ENCODE measurements around the gene PHLDA2. TPM values are rescaled to one million over a fixed set of nuclear protein-coding genes. Genes with fewer than 3 reads are reported as not detected.

Gene PHLDA2
- total RNA-seq, 4 donors from 2014 or later, result 4.1 to 6.4 (median 4.9) TPM; not detected in 1

DNA sequence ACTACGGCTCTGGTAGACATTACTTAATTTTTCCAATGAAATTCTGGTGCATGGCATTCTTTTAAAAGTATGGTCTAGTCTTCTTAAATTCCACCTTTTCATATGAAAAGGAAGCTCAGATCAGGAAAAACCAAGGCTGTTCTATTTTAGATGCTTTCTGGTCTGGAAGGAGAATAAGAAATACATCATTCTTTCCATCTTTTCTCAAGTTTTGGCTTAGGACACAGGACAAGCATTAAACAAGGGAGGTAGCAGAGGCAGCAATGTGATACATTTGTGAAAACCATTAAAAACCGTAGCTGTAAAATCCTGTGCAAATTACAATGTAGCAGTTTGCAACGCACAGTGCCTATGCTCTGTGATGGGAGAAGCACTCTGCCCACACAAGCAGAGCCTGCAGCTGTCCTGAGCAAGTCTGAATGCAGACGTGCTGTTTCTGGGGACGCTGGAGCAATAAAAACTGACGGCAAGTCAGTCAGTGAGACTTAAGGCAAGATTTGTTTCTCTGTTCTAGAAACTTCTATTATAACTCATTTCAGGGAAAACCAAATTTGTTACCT is 39.2 kb upstream of the PHLDA2 start:
- no peak overlapping the region for H3K4me3 ChIP-seq
- DNase-seq, result no peak
- H3K27ac ChIP-seq, result no peak overlapping the region
- no peaks in the 10 kb centered on the region for H3K4me1 ChIP-seq
- H3K27me3 ChIP-seq, result no peaks in the 10 kb centered on the region
- no peaks in the 10 kb centered on the region for H3K9me3 ChIP-seq
- peaks cover 0 to 100% (median 0%) of the 10 kb centered on the region in 3 donors for H3K36me3 ChIP-seq
- no peak for TF ChIP-seq CTCF (IDR thresholded peaks at IDR 0.05)
- no peak for TF ChIP-seq POLR2A (IDR thresholded peaks at IDR 0.05)

GRCh38 chr11:2964782-2965181 is 35.6 kb upstream of the PHLDA2 start:
- no peaks in the 10 kb centered on the region for H3K4me1 ChIP-seq
- peaks cover 0 to 98% (median 0%) of the 10 kb centered on the region in 3 donors for H3K36me3 ChIP-seq
- H3K9me3 ChIP-seq, result no peaks in the 10 kb centered on the region
- no peaks in the 10 kb centered on the region for H3K27me3 ChIP-seq
- no peak overlapping the region for H3K4me3 ChIP-seq
- no peak for DNase-seq
- TF ChIP-seq POLR2A (IDR thresholded peaks at IDR 0.05) (no peak), CTCF (IDR thresholded peaks at IDR 0.05) (no peak)
- no peak overlapping the region for H3K27ac ChIP-seq

DNA sequence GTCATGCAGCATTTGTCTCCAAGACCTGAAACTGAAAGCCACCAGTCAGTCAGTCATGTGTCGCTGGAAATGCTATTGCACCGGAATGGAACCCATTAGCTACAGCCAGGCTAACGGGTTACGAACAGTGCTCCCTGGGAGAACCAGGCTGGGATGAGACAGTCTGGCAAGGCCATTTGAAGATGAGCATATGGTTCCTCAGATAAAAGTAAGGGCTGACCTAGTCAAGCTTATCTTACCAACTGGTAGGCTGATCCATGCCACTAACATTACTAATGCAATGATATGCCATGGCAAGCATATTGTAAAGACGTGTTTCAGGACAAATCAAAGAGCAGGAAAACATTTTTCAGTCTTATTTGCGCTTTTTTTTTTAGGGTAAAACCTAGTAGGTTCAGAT is 34.5 kb upstream of the PHLDA2 start:
- Histone ChIP-seq H3K27ac (no peak overlapping the region), H3K4me1 (no peaks in the 10 kb centered on the region), H3K9me3 (no peaks in the 10 kb centered on the region), H3K27me3 (no peaks in the 10 kb centered on the region), H3K4me3 (no peak overlapping the region), H3K36me3 (peaks cover 0 to 98% (median 0%) of the 10 kb centered on the region in 3 donors)
- TF ChIP-seq CTCF (IDR thresholded peaks at IDR 0.05) (no peak), POLR2A (IDR thresholded peaks at IDR 0.05) (no peak)
- no peak for DNase-seq

DNA sequence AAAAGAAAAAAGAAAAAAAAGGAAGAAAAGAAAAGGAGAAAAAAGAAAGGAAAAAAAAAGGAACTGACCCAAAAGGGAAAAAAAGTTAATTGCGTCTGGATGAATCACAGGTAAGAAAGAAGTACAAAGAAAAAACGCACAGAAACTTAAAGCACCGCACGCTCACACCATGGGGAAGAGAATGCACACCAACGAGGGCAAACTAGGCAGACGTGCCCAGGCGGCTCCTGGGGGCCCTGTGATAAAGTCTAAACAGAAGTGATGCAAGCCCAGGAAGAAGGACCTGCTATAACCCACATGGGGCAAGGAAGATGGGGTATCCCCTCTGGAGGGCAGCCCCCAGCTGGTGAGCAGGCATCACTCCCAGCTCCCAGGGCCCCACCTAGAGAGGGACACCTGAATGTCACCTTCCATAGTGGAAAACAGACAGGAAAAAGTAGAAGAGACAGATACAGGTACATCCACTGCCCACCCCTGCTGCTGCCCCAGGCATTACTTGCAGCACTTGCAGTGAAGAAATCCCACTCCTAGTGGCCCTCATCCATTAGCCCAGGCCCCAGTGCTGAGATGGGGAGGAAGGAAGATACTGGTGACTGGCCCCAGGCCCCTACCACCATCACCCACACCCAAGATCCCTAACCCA is 34.0 kb upstream of the PHLDA2 start:
- no peak for DNase-seq
- no peaks in the 10 kb centered on the region for H3K27me3 ChIP-seq
- H3K9me3 ChIP-seq, result no peaks in the 10 kb centered on the region
- TF ChIP-seq POLR2A (IDR thresholded peaks at IDR 0.05) (no peak), CTCF (IDR thresholded peaks at IDR 0.05) (no peak)
- H3K36me3 ChIP-seq, result peaks cover 0 to 98% (median 0%) of the 10 kb centered on the region in 3 donors
- H3K27ac ChIP-seq, result no peak overlapping the region
- no peak overlapping the region for H3K4me3 ChIP-seq
- H3K4me1 ChIP-seq, result no peaks in the 10 kb centered on the region

- Histone ChIP-seq H3K9me3 (no peaks in the 10 kb centered on the region), H3K4me1 (no peaks in the 10 kb centered on the region), H3K27ac (no peak overlapping the region), H3K4me3 (no peak overlapping the region), H3K36me3 (peaks cover 0 to 98% (median 0%) of the 10 kb centered on the region in 3 donors), H3K27me3 (no peaks in the 10 kb centered on the region)
- TF ChIP-seq POLR2A (IDR thresholded peaks at IDR 0.05) (no peak), CTCF (IDR thresholded peaks at IDR 0.05) (no peak)
- DNase-seq, result no peak
Observed at GRCh38 chr11:2961080-2961479, 31.9 kb upstream of the PHLDA2 start.

Measured in Peyer's patch (tissue), 4 donors.